KOPT-K1 (cell line): ENCODE measurements around the gene LBR.

Experiments used
- H3K27ac ChIP-seq: fragments of 200-600 bp; sonication (generic); 2 replicates; pipeline ENCODE4 v1.5.1; 2016; ENCODE audit warnings: antibody characterized with exemption, mild to moderate bottlenecking, low read depth, low read length; ENCODE audit not compliant: poor library complexity, severe bottlenecking
- H3K36me3 ChIP-seq: fragments of 200-600 bp; sonication (generic); 2 replicates; pipeline ENCODE4 v1.5.1; 2017; ENCODE audit warnings: antibody characterized with exemption, mild to moderate bottlenecking, low read length, moderate library complexity; ENCODE audit not compliant: insufficient read depth
- H3K9me3 ChIP-seq: fragments of 200-600 bp; sonication (generic); 2 replicates; pipeline ENCODE4 v1.5.1; 2017; ENCODE audit warnings: antibody characterized with exemption, low read length, mild to moderate bottlenecking; ENCODE audit not compliant: insufficient read depth, poor library complexity, severe bottlenecking

The LBR gene

GRCh38 chr1:225453797-225454648 lies 26.2 kb upstream of the LBR start:
- H3K36me3 ChIP-seq = no peaks in the 10 kb centered on the region
- H3K9me3 ChIP-seq = no peaks in the 10 kb centered on the region
- no peak overlapping the region for H3K27ac ChIP-seq

- no peaks in the 10 kb centered on the region for H3K36me3 ChIP-seq
- no peak overlapping the region for H3K27ac ChIP-seq
- H3K9me3 ChIP-seq = no peaks in the 10 kb centered on the region
Observed at GRCh38 chr1:225451840-225452515, 24.1 kb upstream of the LBR start.

- Histone ChIP-seq H3K36me3 (no peaks in the 10 kb centered on the region), H3K9me3 (no peaks in the 10 kb centered on the region), H3K27ac (no peak overlapping the region)
Observed at GRCh38 chr1:225451340-225451739, 23.5 kb upstream of the LBR start.

- Histone ChIP-seq H3K9me3 (no peaks in the 10 kb centered on the region), H3K27ac (no peak overlapping the region), H3K36me3 (no peaks in the 10 kb centered on the region)
Observed at GRCh38 chr1:225450491-225451191, 22.8 kb upstream of the LBR start.

- H3K9me3 ChIP-seq = no peaks in the 10 kb centered on the region
- H3K27ac ChIP-seq = no peak overlapping the region
Observed at GRCh38 chr1:225449774-225450173, 21.9 kb upstream of the LBR start.

GRCh38 chr1:225449261-225449660 lies 21.4 kb upstream of the LBR start:
- H3K27ac ChIP-seq = no peak overlapping the region
- H3K9me3 ChIP-seq = no peaks in the 10 kb centered on the region
- H3K36me3 ChIP-seq = no peaks in the 10 kb centered on the region

More at GRCh38 chr1:225449774-225450173, 21.9 kb upstream of the LBR start:
- H3K36me3 ChIP-seq = no peaks in the 10 kb centered on the region

- H3K36me3 ChIP-seq = no peaks in the 10 kb centered on the region
- no peak overlapping the region for H3K27ac ChIP-seq
- no peaks in the 10 kb centered on the region for H3K9me3 ChIP-seq
Observed at GRCh38 chr1:225448146-225448805, 20.4 kb upstream of the LBR start.

- Histone ChIP-seq H3K27ac (no peak overlapping the region), H3K9me3 (no peaks in the 10 kb centered on the region), H3K36me3 (no peaks in the 10 kb centered on the region)
Observed at GRCh38 chr1:225447650-225448089, 19.8 kb upstream of the LBR start.

- H3K9me3 ChIP-seq = no peaks in the 10 kb centered on the region
- H3K27ac ChIP-seq = no peak overlapping the region
- H3K36me3 ChIP-seq = no peaks in the 10 kb centered on the region
Observed at GRCh38 chr1:225446981-225447615, 19.3 kb upstream of the LBR start.

GRCh38 chr1:225446595-225446960 lies 18.7 kb upstream of the LBR start:
- Histone ChIP-seq H3K27ac (peak overlapping the region; percentile 80), H3K9me3 (no peaks in the 10 kb centered on the region), H3K36me3 (no peaks in the 10 kb centered on the region)

GRCh38 chr1:225445639-225446594 lies 18.1 kb upstream of the LBR start:
- Histone ChIP-seq H3K9me3 (no peaks in the 10 kb centered on the region), H3K27ac (peak overlapping the region; percentile 80), H3K36me3 (no peaks in the 10 kb centered on the region)

GRCh38 chr1:225442123-225442505 lies 14.3 kb upstream of the LBR start:
- Histone ChIP-seq H3K9me3 (no peaks in the 10 kb centered on the region), H3K36me3 (no peaks in the 10 kb centered on the region), H3K27ac (peak overlapping the region; percentile 80)

GRCh38 chr1:225441314-225442122 lies 13.7 kb upstream of the LBR start:
- no peaks in the 10 kb centered on the region for H3K9me3 ChIP-seq
- peak overlapping the region; percentile 80 for H3K27ac ChIP-seq

More at GRCh38 chr1:225441314-225442122, 13.7 kb upstream of the LBR start:
- H3K36me3 ChIP-seq = no peaks in the 10 kb centered on the region
